ENCODE measurements around the gene TTLL10.
"Not testable (repeated sequence)": the region's sequence is repeated elsewhere in the genome, so short reads cannot be mapped to it uniquely, and the experiment has no call there.

TTLL10 gene

GRCh38 chr1:1187938-1188337 is 14.3 kb downstream of the TTLL10 start:
- no peak for DNase-seq (ENCODE audit: low read depth, low spot score)

- DNase-seq (ENCODE audit: low read depth, low spot score), result no peak
Measured at GRCh38 chr1:1189111-1189510, 15.4 kb downstream of the TTLL10 start.

GRCh38 chr1:1191734-1192133 is 18.1 kb downstream of the TTLL10 start:
- no peak for DNase-seq (ENCODE audit: low read depth, low spot score)

- no peak for DNase-seq (ENCODE audit: low read depth, low spot score)
Measured at GRCh38 chr1:1194723-1195122, 21.0 kb downstream of the TTLL10 start.

GRCh38 chr1:1195726-1196125 is 22.0 kb downstream of the TTLL10 start:
- DNase-seq (ENCODE audit: low read depth, low spot score), result not testable (repeated sequence)

- DNase-seq (ENCODE audit: low read depth, low spot score), result no peak
Measured at GRCh38 chr1:1196431-1197187, 22.9 kb downstream of the TTLL10 start.

GRCh38 chr1:1197188-1197500 is 23.5 kb downstream of the TTLL10 start:
- DNase-seq (ENCODE audit: low read depth, low spot score), result no peak

- no peak for DNase-seq (ENCODE audit: low read depth, low spot score)
Measured at GRCh38 chr1:1197551-1198422, 24.1 kb downstream of the TTLL10 start.

- DNase-seq (ENCODE audit: low read depth, low spot score), result no peak
Measured at GRCh38 chr1:1198423-1199140, 24.9 kb downstream of the TTLL10 start.

GRCh38 chr1:1199141-1199960 is 25.7 kb downstream of the TTLL10 start:
- no peak for DNase-seq (ENCODE audit: low read depth, low spot score)

GRCh38 chr1:1199961-1200875 is 26.5 kb downstream of the TTLL10 start:
- DNase-seq (ENCODE audit: low read depth, low spot score), result no peak

GRCh38 chr1:1200876-1201810 is 27.5 kb downstream of the TTLL10 start:
- peak; percentile 76 for DNase-seq (ENCODE audit: low read depth, low spot score)

GRCh38 chr1:1202831-1203560 is 29.3 kb downstream of the TTLL10 start:
- no peak for DNase-seq (ENCODE audit: low read depth, low spot score)

GRCh38 chr1:1203561-1204424 is 30.1 kb downstream of the TTLL10 start:
- no peak for DNase-seq (ENCODE audit: low read depth, low spot score)

- DNase-seq (ENCODE audit: low read depth, low spot score), result no peak
Measured at GRCh38 chr1:1204425-1204920, 30.8 kb downstream of the TTLL10 start.

GRCh38 chr1:1204998-1205768 is 31.5 kb downstream of the TTLL10 start:
- DNase-seq (ENCODE audit: low read depth, low spot score), result no peak

All from astrocyte of the hippocampus (primary cell).